CD4-positive, alpha-beta T cell treated with Interleukin-15 for 4 hours (primary cell): ENCODE data around the gene MILR1.
A peak's percentile ranks its signal among the peaks of the same experiment; 100 is the strongest.
"Not testable (repeated sequence)": the region's sequence is repeated elsewhere in the genome, so short reads cannot be mapped to it uniquely, and the experiment has no call there.

Source experiments
- DNase-seq: peaks from one replicate; pipeline ENCODE4 v3.0.0-alpha.2; 2020; ENCODE audit warnings: low spot score

The MILR1 gene

GRCh38 chr17:64471440-64471839, 22.5 kb downstream of the MILR1 start:
- DNase-seq: no peak

- no peak for DNase-seq
Observed at GRCh38 chr17:64472564-64472963, 23.6 kb downstream of the MILR1 start.

GRCh38 chr17:64477849-64478248, 28.9 kb downstream of the MILR1 start:
- no peak for DNase-seq

- no peak for DNase-seq
Observed at GRCh38 chr17:64480951-64481350, 32.0 kb downstream of the MILR1 start.

- no peak for DNase-seq
Observed at GRCh38 chr17:64484380-64484779, 35.5 kb downstream of the MILR1 start.

GRCh38 chr17:64488301-64488700, 39.4 kb downstream of the MILR1 start:
- no peak for DNase-seq

GRCh38 chr17:64491034-64491860, 42.3 kb downstream of the MILR1 start:
- peak; percentile 64 for DNase-seq

- no peak for DNase-seq
Observed at GRCh38 chr17:64491994-64492393, 43.1 kb downstream of the MILR1 start.

GRCh38 chr17:64492481-64493109, 43.7 kb downstream of the MILR1 start:
- peak; percentile 70 for DNase-seq

- DNase-seq: no peak
Observed at GRCh38 chr17:64494121-64494520, 45.2 kb downstream of the MILR1 start.

GRCh38 chr17:64495300-64495699, 46.4 kb downstream of the MILR1 start:
- not testable (repeated sequence) for DNase-seq

GRCh38 chr17:64496348-64496785, 47.5 kb downstream of the MILR1 start:
- peak; percentile 14 for DNase-seq

GRCh38 chr17:64496786-64497564, 48.1 kb downstream of the MILR1 start, which contains the start of gene POLG2:
TSS of gene POLG2 (minus strand) at chr17:64497054. CDS start at chr17:64496968, 86 bp downstream.
- peak; percentile 95 for DNase-seq

GRCh38 chr17:64497565-64498035, 48.7 kb downstream of the MILR1 start:
- DNase-seq: no peak

GRCh38 chr17:64498308-64499203, 49.6 kb downstream of the MILR1 start:
- no peak for DNase-seq

GRCh38 chr17:64499805-64500486, 51.0 kb downstream of the MILR1 start:
- DNase-seq: no peak

- no peak for DNase-seq
Observed at GRCh38 chr17:64500487-64500859, 51.6 kb downstream of the MILR1 start.

GRCh38 chr17:64500862-64501765, 52.2 kb downstream of the MILR1 start:
- DNase-seq: no peak

GRCh38 chr17:64502021-64502420, 53.1 kb downstream of the MILR1 start:
- no peak for DNase-seq

- DNase-seq: no peak
Observed at GRCh38 chr17:64502809-64503208, 53.9 kb downstream of the MILR1 start.
